Mammary epithelial cell (primary cell): ENCODE results near the gene MEOX2.

Experiments used
- CTCF ChIP-seq, 2 donors: IDR thresholded peaks in 1 of 2; conservative IDR thresholded peaks in 1 of 2; 2 replicates each; pipeline ENCODE4 v1.5.1; 2011 to 2012; ENCODE audit warnings: inconsistent platforms in 2 of 2, low read length in 2 of 2, mild to moderate bottlenecking in 2 of 2, control low read depth in 1 of 2, low read depth in 1 of 2; ENCODE audit not compliant: insufficient read depth in 1 of 2; ENCODE audit errors: extremely low read depth in 1 of 2
- EZH2 ChIP-seq: IDR thresholded peaks from 2 replicates; pipeline ENCODE4 v1.6.1; 2012; ENCODE audit warnings: low read length, inconsistent platforms, borderline replicate concordance

- TF ChIP-seq CTCF (conservative IDR thresholded peaks at IDR 0.05 in 1 of 2, IDR thresholded peaks at IDR 0.05 in 1 of 2; ENCODE audit: extremely low read depth in 1 of 2, insufficient read depth in 1 of 2, low read depth in 1 of 2, low read length in 2 of 2) (no peak), EZH2 (no peak)
These were observed 65.0 kb downstream of the MEOX2 start for GRCh38 chr7:15621468-15621867.
